Stimulated activated CD8-positive, alpha-beta memory T cell treated with anti-CD3 and anti-CD28 coated beads, Interleukin-2, amount 100 ng/mL, for 48 hours (primary cell): ENCODE results near the gene TGM1.
"Not testable (repeated sequence)": the region's sequence is repeated elsewhere in the genome, so short reads cannot be mapped to it uniquely, and the experiment has no call there.

Experiments used
- DNase-seq, 2 donors: peaks; one replicate each; pipeline ENCODE4 v3.0.0-alpha.2; 2020; ENCODE audit warnings: low read depth in 2 of 2

TGM1 gene

DNA sequence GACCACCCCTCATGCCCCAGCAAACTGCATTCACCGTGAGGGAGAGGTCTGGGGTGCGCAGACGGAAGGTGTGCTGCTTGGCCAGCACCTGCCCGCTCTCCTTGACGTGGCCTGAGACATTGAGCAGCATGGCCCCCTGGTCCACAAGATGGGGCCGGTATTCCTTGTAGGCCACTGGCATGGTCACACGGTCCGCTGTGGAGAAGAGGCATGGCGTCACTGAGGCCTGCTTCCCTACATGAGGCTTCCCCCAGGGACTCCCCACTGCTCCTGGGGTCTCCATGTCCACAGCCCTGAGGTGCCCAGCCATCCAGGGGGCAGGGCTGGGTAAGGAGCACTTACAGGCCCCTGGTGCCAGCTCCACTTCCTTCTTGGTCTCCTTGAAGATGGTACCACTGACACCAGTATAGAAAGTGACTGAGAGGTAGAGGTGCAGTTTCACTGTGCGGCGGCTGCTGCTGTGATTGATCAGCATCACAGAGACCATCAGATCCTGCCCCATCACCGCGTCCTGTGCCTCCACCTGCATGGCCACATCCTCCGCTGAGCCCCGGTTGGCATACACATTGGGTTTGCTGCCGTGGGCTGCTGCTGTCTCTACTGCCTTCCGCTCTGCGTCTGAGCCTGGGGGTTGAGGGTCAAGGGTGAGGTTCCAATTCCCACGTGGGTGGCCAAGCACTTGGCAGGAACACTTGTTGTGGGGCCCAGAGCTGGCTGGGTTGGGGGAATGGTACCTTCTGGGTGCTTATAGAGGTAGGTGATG lies 8.2 kb downstream of the TGM1 start:
- no peak for DNase-seq

GRCh38 chr14:24253936-24254335 lies 9.0 kb downstream of the TGM1 start:
- no peak for DNase-seq

GRCh38 chr14:24252289-24253124 lies 10.5 kb downstream of the TGM1 start:
- DNase-seq: no peak

GRCh38 chr14:24251880-24252288 lies 11.1 kb downstream of the TGM1 start:
- no peak for DNase-seq

DNA sequence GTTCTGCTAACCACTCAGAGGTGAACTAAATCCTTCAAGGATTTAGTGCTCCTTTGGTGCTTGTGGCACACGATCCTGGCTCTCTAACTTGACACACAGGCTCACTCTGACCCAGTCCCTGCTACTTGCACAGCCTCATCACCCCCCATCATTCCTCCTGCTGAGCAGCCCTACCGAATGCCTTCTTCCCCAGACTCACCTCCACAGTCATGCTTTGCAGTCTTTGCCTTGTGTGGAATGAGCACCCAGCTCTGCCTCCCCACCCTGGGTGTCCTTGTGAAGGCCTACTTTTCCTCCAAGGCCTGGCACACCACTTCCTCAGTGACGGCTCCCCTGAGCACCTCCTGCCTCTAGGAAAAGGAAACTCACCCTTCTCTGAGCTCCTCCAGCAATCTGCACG lies 12.6 kb downstream of the TGM1 start:
- DNase-seq: no peak

DNA sequence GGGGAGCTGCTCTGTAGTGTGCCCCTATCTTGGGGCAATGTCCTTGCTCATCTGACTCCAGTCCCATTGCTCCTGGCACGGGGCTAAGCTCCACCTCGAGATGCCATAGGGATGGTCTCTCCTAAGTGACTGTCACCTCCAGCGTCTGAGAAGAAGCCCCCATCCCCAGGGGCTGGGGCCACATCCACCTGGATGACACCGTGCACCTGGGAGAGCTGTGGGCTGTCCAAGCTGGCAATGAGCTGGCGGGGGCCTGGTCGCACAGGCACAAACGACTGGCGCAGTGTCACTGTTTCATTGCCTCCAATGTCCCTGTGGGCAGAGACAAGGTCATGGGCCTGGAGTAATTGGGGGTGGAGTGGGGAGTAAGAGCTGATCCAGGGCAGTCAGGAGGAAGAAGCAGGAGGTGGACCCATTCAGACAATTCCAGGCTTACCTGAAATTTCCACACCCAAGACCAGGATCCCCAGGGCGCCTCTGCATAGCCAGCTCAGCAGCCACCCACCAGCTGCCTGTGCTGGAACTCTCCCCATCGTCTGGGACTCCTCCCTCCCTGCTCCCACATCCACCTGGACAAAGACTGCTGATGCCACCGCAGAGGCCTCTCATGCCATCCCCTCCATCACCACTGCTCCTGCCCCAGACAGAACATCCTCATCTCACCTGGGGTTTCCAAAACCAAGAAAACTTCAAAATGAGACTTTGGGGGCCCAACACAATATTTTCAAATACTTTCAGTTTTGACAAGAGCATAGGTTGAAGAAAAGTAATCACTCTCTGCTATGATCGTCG lies 13.6 kb downstream of the TGM1 start:
- no peak for DNase-seq

GRCh38 chr14:24247422-24247821 lies 15.6 kb downstream of the TGM1 start:
- no peak for DNase-seq

DNA sequence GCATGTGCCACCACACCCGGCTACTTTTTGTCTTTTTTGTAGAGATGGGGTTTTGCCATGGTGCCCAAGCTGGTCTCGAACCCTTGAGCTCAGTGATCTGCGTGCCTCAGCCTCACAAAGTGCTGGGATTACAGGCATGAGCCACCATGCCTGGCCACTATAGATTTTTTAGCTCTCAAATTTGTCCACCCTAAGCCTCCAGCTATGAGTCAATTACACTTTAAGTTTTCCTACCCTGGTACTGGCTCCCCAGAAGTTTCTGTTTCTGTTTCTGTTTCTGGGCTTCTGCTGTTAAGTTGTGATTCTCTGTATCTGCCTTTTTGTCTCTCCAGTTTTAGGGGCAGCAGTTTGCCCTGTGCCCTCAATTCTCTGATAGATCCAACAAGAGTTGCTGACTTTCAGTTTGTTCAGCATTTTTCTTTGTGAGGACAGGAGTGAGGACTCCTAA lies 16.2 kb downstream of the TGM1 start:
- no peak for DNase-seq

- DNase-seq: not testable (repeated sequence)
Observed at GRCh38 chr14:24245350-24245749, 17.6 kb downstream of the TGM1 start.

- DNase-seq: no peak
Observed at GRCh38 chr14:24243336-24243836, 19.6 kb downstream of the TGM1 start.

GRCh38 chr14:24241829-24242443 lies 21.0 kb downstream of the TGM1 start:
- DNase-seq: peak; percentile 88 to 89

DNA sequence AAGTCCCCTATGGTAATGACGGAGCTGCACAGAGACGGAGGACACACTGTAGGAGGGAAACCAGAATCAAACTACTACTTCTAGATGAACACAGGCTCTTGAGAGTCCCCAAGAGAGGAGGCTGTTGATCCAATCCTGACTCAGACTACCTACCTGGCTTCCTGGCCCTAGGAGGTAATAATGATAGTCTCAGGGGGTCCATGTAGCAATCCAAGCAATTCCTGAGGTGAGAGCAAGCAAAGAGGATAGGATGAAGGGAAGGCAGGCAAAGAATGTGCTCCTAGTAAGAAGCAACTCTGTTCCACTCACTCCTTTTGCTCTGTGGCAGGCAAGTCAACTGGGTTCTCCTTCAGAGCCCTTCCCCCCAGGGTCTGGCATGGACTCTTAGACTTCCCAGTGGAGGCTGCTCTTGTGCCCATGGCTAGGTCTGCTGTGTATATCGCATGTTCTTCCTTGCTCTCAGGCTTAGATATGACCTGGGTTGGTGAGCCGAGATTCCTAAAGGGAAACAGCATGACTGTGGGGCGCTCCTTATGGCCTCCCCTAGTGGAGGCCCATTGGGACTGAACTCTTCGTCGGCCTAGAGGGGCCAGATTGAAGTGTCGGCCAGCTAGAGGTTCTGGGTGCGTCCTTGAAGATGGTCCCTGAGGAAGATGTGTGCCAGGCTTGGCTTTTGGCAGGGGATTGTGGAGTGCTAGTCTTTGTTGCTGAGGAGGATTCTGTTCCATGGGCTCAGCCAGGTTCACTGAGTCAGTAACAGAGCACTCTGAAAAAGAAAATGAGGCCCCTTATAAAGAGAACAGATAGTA lies 22.7 kb downstream of the TGM1 start:
- DNase-seq: no peak

DNA sequence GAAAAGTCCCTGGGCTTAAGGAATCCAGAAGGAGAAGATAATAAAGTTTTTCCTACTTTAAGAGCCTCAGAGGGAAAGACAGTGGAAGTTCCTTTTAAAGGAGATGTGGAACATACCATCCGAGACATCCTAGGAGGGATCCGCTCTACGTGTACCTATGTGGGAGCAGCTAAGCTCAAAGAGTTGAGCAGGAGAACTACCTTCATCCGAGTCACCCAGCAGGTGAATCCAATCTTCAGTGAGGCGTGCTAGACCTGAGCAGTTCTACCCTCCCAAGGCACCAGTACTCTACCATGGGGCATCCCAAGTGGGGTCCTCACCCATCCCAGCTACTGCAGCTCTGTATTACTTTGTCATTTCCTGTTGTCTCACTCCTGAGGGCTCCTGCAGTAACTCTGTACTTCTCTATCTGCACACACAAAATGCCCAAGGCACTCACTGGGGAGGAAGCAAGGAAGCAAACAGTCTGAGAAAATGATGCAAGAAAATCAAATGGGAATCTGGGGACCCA lies 24.4 kb downstream of the TGM1 start:
- DNase-seq: no peak

GRCh38 chr14:24238123-24238522 lies 24.9 kb downstream of the TGM1 start:
- no peak for DNase-seq

DNA sequence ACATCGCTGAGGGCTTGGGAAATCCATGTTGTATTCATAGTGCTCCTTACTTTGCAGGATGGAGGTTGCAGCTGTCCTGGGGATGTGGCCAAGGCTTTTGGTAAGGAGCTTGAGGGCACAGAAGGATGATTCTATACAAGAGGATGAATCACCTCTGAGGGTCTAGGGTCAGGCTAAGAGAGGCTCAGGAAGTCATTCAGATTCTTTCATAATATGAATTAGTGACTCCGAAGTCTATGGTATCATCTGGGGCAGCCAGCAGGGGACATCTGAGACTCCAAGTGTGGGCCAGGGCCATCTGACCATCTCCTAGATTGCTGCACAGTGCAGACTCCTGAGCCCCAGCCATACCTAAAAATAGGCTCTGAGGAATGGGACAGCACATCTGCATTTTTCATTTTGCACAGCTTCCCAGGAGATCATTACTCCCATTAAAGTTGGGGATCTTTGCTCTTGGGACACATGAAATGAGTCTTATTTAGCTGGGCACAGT lies 25.5 kb downstream of the TGM1 start:
- DNase-seq: no peak

GRCh38 chr14:24236689-24237462 lies 26.1 kb downstream of the TGM1 start:
- DNase-seq: no peak

- no peak for DNase-seq
Observed at GRCh38 chr14:24235804-24236688, 26.9 kb downstream of the TGM1 start.
